GM12864 (cell line): ENCODE results near the gene ZNF630.
"Not testable (repeated sequence)": the region's sequence is repeated elsewhere in the genome, so short reads cannot be mapped to it uniquely, and the experiment has no call there.

Experiments
- DNase-seq: peaks from one replicate; pipeline ENCODE4 v3.0.0-alpha.2; 2011; ENCODE audit warnings: low read depth
- H3K4me3 ChIP-seq: 2 replicates; pipeline ENCODE4 v1.5.1; 2011; ENCODE audit warnings: mild to moderate bottlenecking, low read depth, low read length, control low read depth
- CTCF ChIP-seq: IDR thresholded peaks from 2 replicates; pipeline ENCODE4 v1.5.1; 2011; ENCODE audit warnings: low read depth, mild to moderate bottlenecking, moderate library complexity, low read length, control low read depth, inconsistent platforms; ENCODE audit errors: missing control alignments

The ZNF630 gene

GRCh38 chrX:48071064-48071985 is at the start of gene ZNF630:
Gene ZNF630 (minus strand): TSS chrX:48071640. CDS start chrX:48066886, 4,754 bp downstream.
- H3K4me3 ChIP-seq = peak within 1 kb of the TSS; percentile 75
- no peak for TF ChIP-seq CTCF
- DNase-seq = peak; percentile 62

- no peak overlapping the region for H3K4me3 ChIP-seq
- no peak for TF ChIP-seq CTCF
- no peak for DNase-seq
Observed at GRCh38 chrX:48107717-48108116, 36.3 kb upstream of the ZNF630 start.

- no peak for DNase-seq
- H3K4me3 ChIP-seq = no peak overlapping the region
- no peak for TF ChIP-seq CTCF
Observed at GRCh38 chrX:48102874-48103374, 31.5 kb upstream of the ZNF630 start.

GRCh38 chrX:48101443-48101842 is 30.0 kb upstream of the ZNF630 start:
- H3K4me3 ChIP-seq = no peak overlapping the region
- TF ChIP-seq CTCF = no peak
- DNase-seq = no peak

GRCh38 chrX:48092558-48092957 is 21.1 kb upstream of the ZNF630 start:
- H3K4me3 ChIP-seq, DNase-seq: not testable (repeated sequence)

- no peak for DNase-seq
- no peak for TF ChIP-seq CTCF
- no peak overlapping the region for H3K4me3 ChIP-seq
Observed at GRCh38 chrX:48090123-48090522, 18.7 kb upstream of the ZNF630 start.

GRCh38 chrX:48086082-48086481 is 14.6 kb upstream of the ZNF630 start:
- no peak for DNase-seq
- TF ChIP-seq CTCF = no peak
- H3K4me3 ChIP-seq = no peak overlapping the region
